Activated T-cell treated with anti-CD3 and anti-CD28 coated beads, Interleukin-2, amount 50 U/mL, for 1 hour (primary cell): ENCODE data around the gene FBXL7.

Experiments used
- DNase-seq: peaks from one replicate; pipeline ENCODE4 v3.0.0-alpha.2; 2020

FBXL7 gene

DNA sequence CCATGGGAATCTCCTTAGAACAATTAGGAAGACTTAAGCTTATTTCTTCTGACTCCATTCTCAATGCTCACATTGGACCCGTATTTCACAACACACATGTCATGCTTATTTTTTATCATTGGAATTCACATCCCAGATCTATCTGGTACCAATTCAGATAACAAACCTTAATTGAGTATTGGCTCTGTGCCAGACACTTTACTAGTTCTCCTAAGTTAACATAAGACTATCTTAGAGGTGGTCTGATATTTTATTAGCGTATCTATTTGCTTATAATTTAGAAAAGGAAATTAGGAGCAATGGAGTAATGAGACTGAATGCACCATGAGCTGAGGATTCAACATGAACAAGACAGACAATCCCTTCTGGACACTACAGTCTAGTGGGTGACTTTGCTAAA, 45.1 kb downstream of the FBXL7 start:
- no peak for DNase-seq

- no peak for DNase-seq
Observed at GRCh38 chr5:15547261-15547839, 47.4 kb downstream of the FBXL7 start.

DNA sequence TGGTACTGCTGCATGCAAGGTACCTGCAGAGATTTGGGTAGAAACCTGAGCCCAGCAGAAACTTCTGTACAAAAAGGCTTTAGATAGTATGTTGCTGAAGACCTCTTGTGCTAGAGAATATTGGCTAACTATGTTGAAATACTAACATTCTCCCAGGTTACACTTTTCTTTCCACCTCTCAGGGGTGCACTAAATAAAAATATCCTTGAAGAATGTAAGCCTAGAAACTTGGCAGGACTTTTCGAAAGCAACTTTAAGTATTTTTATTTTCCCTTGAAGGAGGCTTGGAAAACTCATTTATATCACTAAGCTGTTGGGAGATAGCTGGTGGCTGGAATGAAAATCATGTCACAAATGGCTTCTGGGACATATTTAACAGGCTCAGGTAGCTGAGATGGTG, 50.0 kb downstream of the FBXL7 start:
- DNase-seq: no peak

- no peak for DNase-seq
Observed at GRCh38 chr5:15550502-15551112, 50.6 kb downstream of the FBXL7 start.

- no peak for DNase-seq
Observed at GRCh38 chr5:15551113-15551504, 51.1 kb downstream of the FBXL7 start.

DNA sequence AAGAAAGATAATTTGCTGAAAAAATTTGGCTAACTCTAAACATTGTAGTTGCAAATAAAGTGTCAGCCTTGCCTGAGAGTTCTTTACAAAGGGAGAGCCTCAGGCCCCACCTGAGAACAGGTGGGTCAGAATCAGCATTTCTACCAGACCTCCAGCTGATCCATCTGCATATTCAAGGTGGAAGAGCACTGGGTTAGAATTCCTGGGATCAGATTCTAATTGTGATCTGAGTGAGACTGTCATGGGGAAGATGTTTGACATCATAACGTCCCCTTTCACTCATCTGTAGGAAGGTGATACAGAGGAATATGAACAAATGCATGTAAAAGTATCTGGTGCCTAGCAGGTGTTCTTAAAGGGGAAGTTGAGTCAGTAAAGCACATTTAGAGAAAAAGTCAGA, 54.6 kb downstream of the FBXL7 start:
- DNase-seq: no peak

GRCh38 chr5:15555176-15555575, 55.2 kb downstream of the FBXL7 start:
- DNase-seq: no peak

DNA sequence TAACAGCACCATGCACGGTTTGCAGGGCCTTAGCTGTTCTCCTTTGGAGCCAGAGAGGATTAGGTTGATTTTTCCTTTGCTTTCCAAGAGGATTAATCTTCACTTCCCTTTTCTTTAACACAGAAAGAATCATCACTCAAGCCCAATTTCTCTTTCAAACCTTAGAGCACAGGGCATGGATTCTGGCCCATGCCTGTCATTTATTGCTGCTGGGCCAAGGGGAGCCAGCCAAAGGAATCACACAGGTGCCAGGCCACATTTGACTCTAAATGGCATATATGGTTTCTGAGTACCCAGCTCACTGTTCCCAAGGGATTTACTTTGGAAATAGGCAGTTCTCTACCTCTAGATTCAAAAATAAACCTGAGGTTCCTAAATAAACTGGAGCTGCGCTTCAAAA, 58.3 kb downstream of the FBXL7 start:
- DNase-seq: no peak

- DNase-seq: no peak
Observed at GRCh38 chr5:15558681-15559080, 58.7 kb downstream of the FBXL7 start.

GRCh38 chr5:15560421-15560820, 60.4 kb downstream of the FBXL7 start:
- DNase-seq: no peak

DNA sequence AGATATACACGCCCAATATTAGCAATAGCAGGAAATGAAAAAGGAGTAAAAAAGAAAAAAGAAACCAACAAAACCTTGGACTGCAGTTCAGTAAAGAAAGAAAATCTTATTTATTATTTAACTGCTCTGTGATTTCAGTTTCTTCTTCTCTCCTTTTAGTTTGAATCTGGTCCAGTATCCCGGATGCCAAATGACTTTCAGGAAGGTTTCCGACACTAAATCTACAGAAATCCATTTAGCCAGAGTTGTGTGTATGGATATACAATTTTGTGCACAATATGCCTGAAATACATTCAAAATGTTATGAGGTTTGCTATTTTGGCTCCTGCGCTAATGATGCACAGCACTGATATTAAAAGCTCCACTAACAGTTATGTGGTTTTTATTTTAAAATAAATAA, 64.5 kb downstream of the FBXL7 start:
- no peak for DNase-seq

GRCh38 chr5:15564957-15565356, 65.0 kb downstream of the FBXL7 start:
- DNase-seq: no peak

- no peak for DNase-seq
Observed at GRCh38 chr5:15566306-15566705, 66.3 kb downstream of the FBXL7 start.

GRCh38 chr5:15566789-15567188, 66.8 kb downstream of the FBXL7 start:
- no peak for DNase-seq

- DNase-seq: no peak
Observed at GRCh38 chr5:15570491-15570890, 70.5 kb downstream of the FBXL7 start.

DNA sequence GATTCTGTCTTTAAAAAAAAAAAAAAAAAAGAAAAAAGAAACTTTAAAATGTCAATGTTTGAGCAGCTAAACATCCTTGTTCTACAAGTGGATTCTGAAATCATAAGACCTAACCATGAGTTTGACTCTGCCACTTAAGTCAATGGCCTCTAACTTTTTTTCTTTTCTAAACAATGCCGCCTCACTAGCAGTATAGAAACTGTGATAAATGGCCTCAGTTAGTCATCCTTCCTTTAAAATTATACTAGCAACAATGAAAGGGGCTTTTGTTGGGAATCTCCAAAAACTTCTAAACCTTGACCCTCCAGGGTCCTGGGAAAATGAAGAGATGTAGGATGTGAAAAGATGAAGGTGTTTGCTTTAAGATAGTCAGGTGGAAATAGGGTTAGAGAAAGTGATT, 71.1 kb downstream of the FBXL7 start:
- no peak for DNase-seq

DNA sequence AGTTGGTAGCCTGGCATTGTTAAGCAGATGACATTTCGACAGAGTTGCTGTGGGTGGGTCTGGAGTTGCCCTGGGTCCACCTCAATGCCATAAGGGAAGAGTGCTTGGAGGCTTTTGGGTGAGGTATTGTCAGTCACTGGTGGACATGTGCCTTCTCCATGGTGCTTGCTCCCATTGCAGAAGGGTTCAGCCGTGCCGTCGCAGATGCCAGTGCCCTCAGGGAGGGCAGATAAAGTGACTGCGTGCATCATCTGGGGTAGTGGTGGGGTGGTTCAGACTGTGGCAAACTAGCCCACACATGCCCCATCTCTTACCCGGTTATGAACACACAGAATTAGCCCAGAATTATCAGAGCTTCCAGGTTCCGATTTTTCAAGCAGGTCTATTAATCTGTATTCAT, 71.6 kb downstream of the FBXL7 start:
- DNase-seq: no peak

- DNase-seq: no peak
Observed at GRCh38 chr5:15573590-15573989, 73.6 kb downstream of the FBXL7 start.

GRCh38 chr5:15574128-15574527, 74.1 kb downstream of the FBXL7 start:
- no peak for DNase-seq

- no peak for DNase-seq
Observed at GRCh38 chr5:15574806-15575325, 74.9 kb downstream of the FBXL7 start.

DNA sequence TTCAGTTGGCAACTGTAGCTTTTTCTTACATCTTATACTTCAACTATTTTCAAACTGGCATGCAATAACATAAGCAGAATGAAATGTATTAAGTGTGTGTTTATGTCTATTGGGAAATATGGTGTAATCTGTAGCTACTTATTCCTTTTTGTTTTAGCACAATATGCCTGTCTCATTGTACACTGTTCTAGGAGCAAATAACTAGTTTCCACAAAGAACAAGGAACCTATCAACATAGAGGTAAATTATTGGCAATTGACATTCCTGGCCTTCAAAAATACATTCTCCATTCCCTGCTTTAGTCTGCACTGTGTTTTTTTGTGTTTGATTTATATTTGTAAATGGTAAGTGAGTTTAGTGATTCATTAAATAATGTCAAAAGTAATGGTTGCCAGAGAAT, 75.7 kb downstream of the FBXL7 start:
- DNase-seq: no peak

GRCh38 chr5:15577132-15577531, 77.2 kb downstream of the FBXL7 start:
- DNase-seq: no peak

DNA sequence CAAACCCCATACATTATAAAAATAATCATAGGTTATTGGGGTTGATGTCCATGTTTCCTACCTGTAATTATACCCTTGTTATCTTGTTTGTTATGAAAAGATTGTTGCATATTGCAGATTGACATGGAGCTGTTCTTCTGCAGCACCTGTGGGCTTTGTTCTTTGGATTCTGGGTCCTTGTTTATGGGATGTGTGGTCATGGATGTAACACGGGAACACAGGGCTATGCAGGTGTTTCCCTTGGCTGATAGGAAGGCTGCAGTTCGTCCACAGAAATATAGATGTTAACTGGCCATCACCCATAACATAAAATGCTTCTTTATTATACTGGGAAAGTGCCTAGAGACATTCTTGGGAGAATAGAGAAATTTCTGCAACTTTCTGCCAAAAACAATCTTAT, 77.9 kb downstream of the FBXL7 start:
- DNase-seq: no peak

- no peak for DNase-seq
Observed at GRCh38 chr5:15579193-15579990, 79.4 kb downstream of the FBXL7 start.
